Stomach (tissue), 9 donors: Measurements from ENCODE around the gene GRAMD4. TPM values are rescaled to one million over a fixed set of nuclear protein-coding genes. Genes with fewer than 3 reads are reported as not detected.

Source experiments
- DNase-seq, 2 donors: peaks; one replicate each; pipeline versions ENCODE4 v3.0.0 to v3.0.0-alpha.2; 2013 to 2019
- H3K27ac ChIP-seq, 5 donors: fragments of 200-600 bp in 4 of 5; sonication (generic) in 4 of 5; one replicate each; pipeline ENCODE4 v1.5.1; 2013 to 2019; ENCODE audit warnings: mild to moderate bottlenecking in 1 of 5, moderate library complexity in 1 of 5
- H3K27me3 ChIP-seq, 3 donors: fragments of 200-600 bp; sonication (generic); one replicate each; pipeline ENCODE4 v1.5.1; 2017 to 2019; ENCODE audit warnings: mixed run types in 1 of 3
- H3K36me3 ChIP-seq, 4 donors: fragments of 200-600 bp; sonication (generic); 1 replicate in 3 of 4; 2 replicates in 1 of 4; pipeline ENCODE4 v1.5.1; 2016 to 2019
- H3K4me1 ChIP-seq, 4 donors: fragments of 200-600 bp; sonication (generic); one replicate each; pipeline ENCODE4 v1.5.1; 2016 to 2019
- H3K4me3 ChIP-seq, 4 donors: fragments of 200-600 bp; sonication (generic) in 3 of 4; one replicate each; pipeline ENCODE4 v1.5.1; 2016 to 2019; ENCODE audit warnings: mild to moderate bottlenecking in 1 of 4
- H3K9me3 ChIP-seq, 4 donors: fragments of 200-600 bp; sonication (generic); one replicate each; pipeline ENCODE4 v1.5.1; 2016 to 2019
- EP300 ChIP-seq: sonication (generic); formaldehyde crosslinking; IDR thresholded peaks from one replicate; pipeline ENCODE4 v1.6.1; 2017; ENCODE audit warnings: antibody characterized with exemption
- POLR2A ChIP-seq, 4 donors: fragments of 450-650 bp; IDR thresholded peaks; one replicate each; pipeline ENCODE4 v1.6.1; 2016; ENCODE audit warnings: antibody characterized with exemption in 4 of 4, control low read depth in 2 of 4, mild to moderate bottlenecking in 1 of 4, moderate library complexity in 1 of 4
- POLR2AphosphoS5 ChIP-seq, 3 donors: sonication (generic); formaldehyde crosslinking; IDR thresholded peaks; one replicate each; pipeline ENCODE4 v1.6.1; 2016; ENCODE audit warnings: antibody characterized with exemption in 3 of 3
- WGBS, 5 donors: extraction: QIAGEN DNeasy Blood & Tissue Kit in 3 of 5; methylation state at CpG; one replicate each; pipeline versions ENCODE4 v1.1.5 to v1.1.7; 2013 to 2018; 5-methylcytosine and 5-hydroxymethylcytosine counted together
- intact Hi-C: fragments of 100-400 bp; cut with DNase I; formaldehyde crosslinking; loops from one replicate; pipeline ENCODE4 v1.15.1; 2023; ENCODE audit warnings: low total_unique reads
- polyA plus RNA-seq, 3 donors: library from polyadenylated mRNA; stranded (reverse); fragments of 200-250 nt; gene quantifications; one replicate each; pipeline ENCODE4 v1.2.3, GENCODE V29; 2013
- total RNA-seq, 5 donors: library from RNA; depleted of rRNA; stranded (reverse); fragments of >200 nt; gene quantifications; one replicate each; pipeline versions ENCODE4 v1.1.0 to v1.2.3, GENCODE V29; 2014 to 2016
- TF ChIP-seq, protein P1 (sequence below), 7 experiments: fragments of 450-650 bp in 4 of 7; fragments of 200-600 bp in 3 of 7; sonication (generic) in 3 of 7; IDR thresholded peaks; one replicate each; pipeline ENCODE4 v1.5.1; 2016 to 2019; ENCODE audit warnings: antibody characterized with exemption in 7 of 7, control low read depth in 2 of 7, mild to moderate bottlenecking in 1 of 7
- donor health status: healthy with polysubstance abuse.
- donor health status: Bipolar disorder and iron deficiency.
- donor health status: healthy.

Gene GRAMD4
- total and polyA plus RNA-seq, 8 donors: 7.4 to 452 (median 21.0) TPM

DNA sequence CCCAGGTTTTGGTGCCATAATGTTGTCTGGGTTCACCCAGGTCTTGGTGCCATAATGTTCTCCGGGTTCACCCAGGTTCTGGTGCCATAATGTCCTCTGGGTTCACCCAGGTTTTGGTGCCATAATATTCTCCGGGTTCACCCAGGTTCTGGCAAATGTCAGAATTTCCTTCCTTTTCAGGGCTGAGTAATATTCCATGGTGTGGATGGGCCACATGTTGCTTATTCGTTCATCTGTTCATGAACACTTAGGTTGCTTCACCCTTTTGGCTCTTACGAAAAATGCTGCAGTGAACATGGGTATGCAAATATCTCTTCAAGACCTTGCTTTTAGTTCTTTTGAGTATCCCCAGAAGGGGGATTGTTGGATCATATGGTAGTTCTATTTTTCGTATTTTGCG, 15.1 kb upstream of the GRAMD4 start:
- 95 to 98% (median 95%) methylated on average over 6 of the region's 6 CpGs for WGBS, 5 donors
- intact Hi-C loops: no loop called here
- Histone ChIP-seq H3K9me3 (no peaks in the 10 kb centered on the region), H3K27ac (no peak overlapping the region), H3K4me1 (peaks cover 27 to 60% (median 36%) of the 10 kb centered on the region in 4 donors), H3K4me3 (no peak overlapping the region), H3K36me3 (no peaks in the 10 kb centered on the region), H3K27me3 (no peaks in the 10 kb centered on the region)
- TF ChIP-seq POLR2A (IDR thresholded peaks at IDR 0.05) (no peak), EP300 (no peak), POLR2AphosphoS5 (IDR thresholded peaks at IDR 0.05) (no peak)
- TF ChIP-seq, protein P1, sequence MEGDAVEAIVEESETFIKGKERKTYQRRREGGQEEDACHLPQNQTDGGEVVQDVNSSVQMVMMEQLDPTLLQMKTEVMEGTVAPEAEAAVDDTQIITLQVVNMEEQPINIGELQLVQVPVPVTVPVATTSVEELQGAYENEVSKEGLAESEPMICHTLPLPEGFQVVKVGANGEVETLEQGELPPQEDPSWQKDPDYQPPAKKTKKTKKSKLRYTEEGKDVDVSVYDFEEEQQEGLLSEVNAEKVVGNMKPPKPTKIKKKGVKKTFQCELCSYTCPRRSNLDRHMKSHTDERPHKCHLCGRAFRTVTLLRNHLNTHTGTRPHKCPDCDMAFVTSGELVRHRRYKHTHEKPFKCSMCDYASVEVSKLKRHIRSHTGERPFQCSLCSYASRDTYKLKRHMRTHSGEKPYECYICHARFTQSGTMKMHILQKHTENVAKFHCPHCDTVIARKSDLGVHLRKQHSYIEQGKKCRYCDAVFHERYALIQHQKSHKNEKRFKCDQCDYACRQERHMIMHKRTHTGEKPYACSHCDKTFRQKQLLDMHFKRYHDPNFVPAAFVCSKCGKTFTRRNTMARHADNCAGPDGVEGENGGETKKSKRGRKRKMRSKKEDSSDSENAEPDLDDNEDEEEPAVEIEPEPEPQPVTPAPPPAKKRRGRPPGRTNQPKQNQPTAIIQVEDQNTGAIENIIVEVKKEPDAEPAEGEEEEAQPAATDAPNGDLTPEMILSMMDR (IDR thresholded peaks at IDR 0.05): no peak
- DNase-seq: no peak

DNA sequence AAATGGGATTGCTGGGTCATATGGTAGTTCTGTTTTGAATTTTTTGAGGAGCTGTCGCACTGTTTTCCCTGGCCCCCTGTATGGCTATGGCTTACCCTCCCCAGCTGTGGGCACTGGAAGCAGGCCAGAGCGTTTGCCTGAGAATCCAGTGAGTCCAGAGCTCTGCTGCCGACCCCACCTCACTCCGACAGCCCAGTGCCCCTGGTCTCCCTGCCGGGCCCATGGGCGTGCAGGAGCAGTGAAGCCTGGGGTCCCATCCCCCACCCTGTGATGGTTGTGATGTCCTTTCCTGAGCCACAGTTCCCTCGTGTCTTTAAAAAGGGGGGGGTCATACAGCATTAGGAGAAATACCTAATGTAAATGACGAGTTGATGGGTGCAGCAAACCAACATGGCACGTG, 13.3 kb upstream of the GRAMD4 start:
- Histone ChIP-seq H3K36me3 (no peaks in the 10 kb centered on the region), H3K27ac (no peak overlapping the region), H3K4me3 (no peak overlapping the region), H3K27me3 (no peaks in the 10 kb centered on the region), H3K9me3 (no peaks in the 10 kb centered on the region), H3K4me1 (peaks cover 33 to 67% (median 43%) of the 10 kb centered on the region in 4 donors)
- intact Hi-C loops: no loop called here
- no peak for DNase-seq
- 65 to 80% (median 73%) methylated on average over 9 of the region's 9 CpGs for WGBS, 5 donors
- TF ChIP-seq, protein P1 (IDR thresholded peaks at IDR 0.05): no peak
- TF ChIP-seq POLR2A (IDR thresholded peaks at IDR 0.05): no peak
- TF ChIP-seq POLR2AphosphoS5 (IDR thresholded peaks at IDR 0.05): no peak
- no peak for TF ChIP-seq EP300

DNA sequence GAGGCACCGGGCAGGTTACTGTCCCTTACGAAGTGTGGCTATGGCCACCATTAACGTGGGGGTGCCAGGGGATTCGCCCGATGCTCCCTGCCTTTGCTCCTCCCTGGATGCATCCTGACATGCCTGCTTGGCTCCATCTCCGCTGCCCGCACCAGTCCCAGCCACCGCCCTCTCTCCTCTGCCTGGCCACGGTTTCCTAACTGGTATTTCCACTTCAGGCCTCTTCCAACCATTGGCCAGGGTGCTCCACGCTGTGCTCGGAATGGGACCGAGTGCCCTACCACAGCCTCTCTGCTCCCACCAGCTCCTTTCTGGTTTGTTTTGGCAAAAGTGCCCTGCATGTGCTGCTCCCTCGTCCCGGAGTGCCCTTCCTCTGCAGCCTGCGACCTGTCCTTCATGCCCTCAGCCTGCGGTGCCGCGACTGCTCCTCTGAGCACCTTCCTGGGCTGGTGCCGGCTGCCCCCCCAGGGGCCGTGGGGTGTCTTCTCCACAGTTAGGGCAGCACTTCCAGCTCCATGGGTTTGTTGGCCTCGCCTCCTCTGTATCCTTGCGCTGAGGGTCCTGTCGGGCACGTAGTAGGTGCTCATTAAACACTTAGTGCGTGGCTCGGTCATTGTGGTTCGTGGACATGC, 12.6 kb upstream of the GRAMD4 start:
- Histone ChIP-seq H3K27me3 (no peaks in the 10 kb centered on the region), H3K4me1 (peaks cover 37 to 67% (median 50%) of the 10 kb centered on the region in 4 donors), H3K9me3 (no peaks in the 10 kb centered on the region), H3K4me3 (no peak overlapping the region), H3K36me3 (no peaks in the 10 kb centered on the region), H3K27ac (no peak overlapping the region)
- DNase-seq: no peak
- WGBS, 5 donors: 62 to 79% (median 66%) methylated on average over 26 to 27 of the region's 27 CpGs
- intact Hi-C loops: no loop called here
- TF ChIP-seq EP300 (no peak), POLR2A (IDR thresholded peaks at IDR 0.05) (no peak), POLR2AphosphoS5 (IDR thresholded peaks at IDR 0.05) (no peak)
- TF ChIP-seq, protein P1 (IDR thresholded peaks at IDR 0.05): no peak

DNA sequence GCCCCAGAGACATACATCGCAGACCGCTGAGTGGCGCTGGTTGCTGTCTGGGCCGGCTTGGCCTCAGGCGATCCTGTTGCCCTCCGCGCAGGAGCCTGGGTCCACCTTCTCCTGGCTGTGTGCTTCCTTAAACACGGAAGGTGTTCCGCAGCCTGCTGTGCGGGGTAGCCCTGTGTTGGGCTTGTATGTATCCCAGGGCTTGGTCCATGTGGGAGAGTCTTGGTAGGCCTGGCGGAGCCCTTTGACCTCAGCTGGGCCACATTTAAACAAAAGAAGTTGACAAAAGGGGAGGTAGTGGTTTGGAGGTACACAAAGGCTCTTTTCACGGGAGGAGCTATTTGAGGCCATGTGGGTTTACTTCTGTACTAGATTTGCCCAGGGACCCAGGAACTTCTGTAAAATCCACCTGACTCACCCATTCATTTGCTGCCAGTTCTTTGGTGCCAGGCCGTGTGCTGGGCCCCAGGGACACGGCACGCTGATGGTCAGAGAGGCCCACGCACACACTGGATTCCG, 11.0 kb upstream of the GRAMD4 start:
- H3K4me3 ChIP-seq: peak overlapping the region in 1 of 4 donors; percentile 4
- no peaks in the 10 kb centered on the region for H3K36me3 ChIP-seq
- H3K4me1 ChIP-seq: peaks cover 50 to 75% (median 63%) of the 10 kb centered on the region in 4 donors
- intact Hi-C loops: no loop called here
- no peak for TF ChIP-seq POLR2A (IDR thresholded peaks at IDR 0.05)
- no peak for TF ChIP-seq EP300
- peak in 2 of 3 donors; percentile 76 to 86 for TF ChIP-seq POLR2AphosphoS5 (IDR thresholded peaks at IDR 0.05)
- TF ChIP-seq, protein P1 (IDR thresholded peaks at IDR 0.05): peak in 2 of 7 experiments; percentile 20 to 39
- H3K27me3 ChIP-seq: no peaks in the 10 kb centered on the region
- WGBS, 5 donors: 21 to 70% (median 51%) methylated on average over 17 of the region's 17 CpGs
- peak; percentile 92 for DNase-seq
- peak overlapping the region; percentile 47 to 85 (median 76) for H3K27ac ChIP-seq
- H3K9me3 ChIP-seq: no peaks in the 10 kb centered on the region
